ENCODE results near the gene HDAC4.

- no peak for TF ChIP-seq CTCF (IDR thresholded peaks at IDR 0.05)
- TF ChIP-seq POLR2AphosphoS5 (IDR thresholded peaks at IDR 0.05; ENCODE audit: low read depth, low read length): no peak
Observed at GRCh38 chr2:239300871-239301735, 99.7 kb downstream of the HDAC4 start.
